ENCODE results near the gene FOXK1. TPM values are rescaled to one million over a fixed set of nuclear protein-coding genes. Genes with fewer than 3 reads are reported as not detected.

Gene FOXK1
- total RNA-seq, 2 donors from 2014 or later, result 34.3 to 62.4 TPM

DNA sequence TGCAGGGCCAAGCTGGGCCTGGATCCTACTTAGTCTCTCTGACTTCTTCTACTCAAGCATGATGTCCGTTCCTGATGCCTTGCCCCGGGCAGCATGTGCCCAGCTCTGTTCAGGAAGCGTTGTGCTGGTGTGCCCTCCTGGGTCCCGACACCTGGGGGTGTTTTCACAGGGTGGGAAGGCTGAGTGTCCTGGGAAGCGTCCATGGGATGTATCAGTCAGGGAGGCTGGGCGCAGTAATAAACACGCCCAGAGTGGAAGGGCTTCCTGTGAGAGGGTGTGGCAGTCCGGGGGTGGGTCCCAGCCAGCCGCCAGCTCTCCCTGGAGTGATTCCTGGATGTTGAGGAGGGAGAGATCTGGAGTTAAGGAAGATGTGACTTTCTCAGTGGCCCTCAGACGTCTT, 29.0 kb downstream of the FOXK1 start:
- DNase-seq (ENCODE audit: low spot score), result no peak
- peaks cover 16 to 48% of the 10 kb centered on the region in 2 donors for H3K4me1 ChIP-seq (ENCODE audit: control insufficient read depth in 1 of 2, low read depth in 2 of 2)
- TF ChIP-seq, protein P1, sequence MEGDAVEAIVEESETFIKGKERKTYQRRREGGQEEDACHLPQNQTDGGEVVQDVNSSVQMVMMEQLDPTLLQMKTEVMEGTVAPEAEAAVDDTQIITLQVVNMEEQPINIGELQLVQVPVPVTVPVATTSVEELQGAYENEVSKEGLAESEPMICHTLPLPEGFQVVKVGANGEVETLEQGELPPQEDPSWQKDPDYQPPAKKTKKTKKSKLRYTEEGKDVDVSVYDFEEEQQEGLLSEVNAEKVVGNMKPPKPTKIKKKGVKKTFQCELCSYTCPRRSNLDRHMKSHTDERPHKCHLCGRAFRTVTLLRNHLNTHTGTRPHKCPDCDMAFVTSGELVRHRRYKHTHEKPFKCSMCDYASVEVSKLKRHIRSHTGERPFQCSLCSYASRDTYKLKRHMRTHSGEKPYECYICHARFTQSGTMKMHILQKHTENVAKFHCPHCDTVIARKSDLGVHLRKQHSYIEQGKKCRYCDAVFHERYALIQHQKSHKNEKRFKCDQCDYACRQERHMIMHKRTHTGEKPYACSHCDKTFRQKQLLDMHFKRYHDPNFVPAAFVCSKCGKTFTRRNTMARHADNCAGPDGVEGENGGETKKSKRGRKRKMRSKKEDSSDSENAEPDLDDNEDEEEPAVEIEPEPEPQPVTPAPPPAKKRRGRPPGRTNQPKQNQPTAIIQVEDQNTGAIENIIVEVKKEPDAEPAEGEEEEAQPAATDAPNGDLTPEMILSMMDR (IDR thresholded peaks at IDR 0.05), result no peak

DNA sequence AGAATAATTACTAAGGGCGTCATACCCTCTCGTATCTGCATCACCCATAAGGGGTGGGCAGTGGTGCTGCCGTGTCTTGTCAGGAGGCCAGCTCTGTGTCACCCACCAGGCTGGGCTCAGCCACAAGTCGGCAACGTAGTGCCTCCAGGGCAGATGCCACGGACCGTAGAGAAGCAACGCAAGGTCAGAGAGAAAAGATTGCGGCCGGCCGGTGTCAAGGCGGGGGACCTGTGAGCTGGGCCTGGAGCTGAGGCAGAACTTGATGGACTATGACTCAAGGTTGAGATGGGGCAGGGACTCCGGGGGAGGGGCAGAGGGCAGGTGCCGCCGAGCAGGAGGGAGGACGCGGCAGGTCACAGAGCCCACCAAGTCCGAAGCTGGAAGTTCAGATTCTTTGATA, 29.5 kb downstream of the FOXK1 start:
- H3K9me3 ChIP-seq, result no peaks in the 10 kb centered on the region
- no peak for DNase-seq (ENCODE audit: low spot score)
- ATAC-seq (ENCODE audit: insufficient number of reproducible peaks, low FRiP score, low read depth), result no peak
- no peak overlapping the region for H3K4me3 ChIP-seq
- no peaks in the 10 kb centered on the region for H3K36me3 ChIP-seq
- no peaks in the 10 kb centered on the region for H3K27me3 ChIP-seq (replicated peaks; ENCODE audit: insufficient read depth)
- H3K4me1 ChIP-seq (ENCODE audit: control insufficient read depth in 1 of 2, low read depth in 2 of 2), result peaks cover 17 to 48% of the 10 kb centered on the region in 2 donors
- TF ChIP-seq, protein P1 (IDR thresholded peaks at IDR 0.05), result no peak
- no peak overlapping the region for H3K27ac ChIP-seq

More for the DNA sequence above, 29.0 kb downstream of the FOXK1 start:
- no peak for ATAC-seq (ENCODE audit: insufficient number of reproducible peaks, low FRiP score, low read depth)
- H3K9me3 ChIP-seq, result no peaks in the 10 kb centered on the region
- no peaks in the 10 kb centered on the region for H3K36me3 ChIP-seq
- no peaks in the 10 kb centered on the region for H3K27me3 ChIP-seq (replicated peaks; ENCODE audit: insufficient read depth)
- H3K27ac ChIP-seq, result no peak overlapping the region
- H3K4me3 ChIP-seq, result no peak overlapping the region

DNA sequence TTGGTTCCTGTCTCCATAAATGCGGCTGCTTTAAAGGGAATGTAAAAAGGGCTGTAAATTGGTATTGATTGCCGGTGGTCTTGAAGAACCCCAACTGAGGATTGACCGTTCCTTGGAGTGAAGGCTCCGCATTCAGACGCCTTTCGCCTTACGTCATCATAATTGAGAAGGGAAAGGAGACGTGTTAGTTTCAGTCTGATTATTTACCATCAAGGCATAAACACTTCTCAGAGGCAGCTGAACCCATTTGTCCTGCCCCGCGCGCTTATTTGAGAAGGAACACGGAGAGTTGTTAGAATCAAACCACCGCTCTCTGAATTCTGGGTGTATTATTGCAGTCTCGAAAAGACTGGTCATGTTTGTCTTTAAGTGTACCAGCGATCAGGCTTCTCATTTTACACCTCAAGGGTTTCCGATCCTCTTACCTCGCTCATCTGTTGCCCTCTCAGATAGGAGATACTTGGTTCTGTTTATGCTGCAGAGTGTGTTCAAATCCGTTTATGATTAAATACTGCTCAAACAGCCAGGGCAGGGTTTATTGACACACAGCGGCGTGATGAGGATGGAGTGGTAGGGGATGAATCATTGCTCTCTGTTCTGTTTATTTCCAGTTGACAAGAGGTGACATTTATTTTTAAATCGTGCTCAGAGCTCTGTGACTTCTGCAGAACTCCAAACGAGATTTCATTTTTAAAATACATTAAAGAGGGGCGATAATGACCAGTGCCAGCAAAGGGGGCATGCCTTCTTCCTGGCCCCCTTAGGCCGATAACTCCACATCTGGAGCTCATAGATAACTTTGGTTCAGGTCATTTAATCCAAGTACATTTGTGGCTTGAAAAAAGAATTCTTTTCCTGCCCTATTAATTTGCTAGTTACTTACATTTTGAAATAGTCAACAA, 30.4 kb downstream of the FOXK1 start:
- Histone ChIP-seq H3K4me3 (no peak overlapping the region), H3K9me3 (no peaks in the 10 kb centered on the region), H3K36me3 (no peaks in the 10 kb centered on the region), H3K27ac (no peak overlapping the region), H3K27me3 (replicated peaks; ENCODE audit: insufficient read depth) (no peaks in the 10 kb centered on the region), H3K4me1 (ENCODE audit: control insufficient read depth in 1 of 2, low read depth in 2 of 2) (peaks cover 17 to 43% of the 10 kb centered on the region in 2 donors)
- TF ChIP-seq, protein P1 (IDR thresholded peaks at IDR 0.05), result no peak
- DNase-seq (ENCODE audit: low spot score) (no peak), ATAC-seq (ENCODE audit: insufficient number of reproducible peaks, low FRiP score, low read depth) (no peak)

DNA sequence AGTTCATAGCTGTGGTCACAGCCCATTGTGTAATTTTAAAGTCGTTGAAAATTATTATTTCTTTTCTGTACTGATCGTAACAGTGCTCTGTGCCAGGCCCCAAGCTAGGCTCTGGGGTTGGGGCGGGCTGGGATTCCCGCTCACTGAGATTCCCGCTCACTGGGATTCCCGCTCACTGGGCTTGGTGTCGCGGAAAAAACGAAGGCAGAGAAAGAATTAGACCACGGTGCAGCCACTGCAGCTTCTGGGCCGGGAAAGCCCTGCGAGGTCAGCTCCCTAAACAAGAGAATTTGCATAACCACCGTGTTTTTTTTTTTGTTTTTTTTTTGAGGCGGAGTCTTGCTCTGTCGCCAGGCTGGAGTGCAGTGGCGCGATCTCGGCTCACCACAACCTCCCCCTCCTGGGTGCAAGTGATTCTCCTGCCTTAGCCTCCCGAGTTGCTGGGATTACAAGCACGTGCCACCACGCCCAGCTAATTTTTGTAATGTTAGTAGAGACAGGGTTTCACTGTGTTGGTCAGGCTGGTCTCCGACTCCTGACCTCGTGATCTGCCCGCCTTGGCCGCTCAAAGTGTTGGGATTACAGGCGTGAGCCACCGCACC, 31.2 kb downstream of the FOXK1 start:
- TF ChIP-seq, protein P1 (IDR thresholded peaks at IDR 0.05), result no peak
- Histone ChIP-seq H3K9me3 (no peaks in the 10 kb centered on the region), H3K27ac (no peak overlapping the region), H3K4me3 (no peak overlapping the region), H3K4me1 (ENCODE audit: control insufficient read depth in 1 of 2, low read depth in 2 of 2) (peaks cover 17 to 36% of the 10 kb centered on the region in 2 donors), H3K36me3 (no peaks in the 10 kb centered on the region), H3K27me3 (replicated peaks; ENCODE audit: insufficient read depth) (no peaks in the 10 kb centered on the region)
- DNase-seq (ENCODE audit: low spot score) (no peak), ATAC-seq (ENCODE audit: insufficient number of reproducible peaks, low FRiP score, low read depth) (no peak)

DNA sequence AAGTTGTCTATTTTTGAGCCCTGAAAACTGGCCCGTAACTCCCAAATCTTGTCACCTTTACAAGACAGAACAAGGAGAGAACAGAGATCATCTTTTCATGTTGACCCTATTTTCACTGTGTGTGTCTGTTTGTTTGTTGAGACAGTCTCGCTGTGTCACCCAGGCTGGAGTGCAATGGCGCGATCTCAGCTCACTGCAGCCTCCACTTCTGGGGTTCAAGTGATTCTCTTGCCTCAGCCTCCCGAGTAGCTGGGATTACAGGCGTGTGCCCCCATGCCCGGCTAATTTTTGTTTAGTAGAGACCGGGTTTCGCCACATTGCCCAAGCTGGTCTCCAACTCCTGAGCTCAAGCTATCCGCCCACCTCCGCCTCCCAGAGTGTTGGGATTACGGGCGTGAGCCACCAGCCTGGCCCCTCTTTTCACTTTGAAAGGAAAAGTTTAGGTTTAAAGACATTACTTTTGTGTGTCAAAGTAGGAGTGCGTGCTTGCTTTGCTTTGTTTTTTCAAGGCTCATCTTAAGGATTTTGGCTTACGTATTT, 32.1 kb downstream of the FOXK1 start:
- no peak for ATAC-seq (ENCODE audit: insufficient number of reproducible peaks, low FRiP score, low read depth)
- H3K4me1 ChIP-seq (ENCODE audit: control insufficient read depth in 1 of 2, low read depth in 2 of 2), result peaks cover 17 to 32% of the 10 kb centered on the region in 2 donors
- TF ChIP-seq, protein P1 (IDR thresholded peaks at IDR 0.05), result no peak
- no peak overlapping the region for H3K4me3 ChIP-seq
- no peaks in the 10 kb centered on the region for H3K9me3 ChIP-seq
- H3K36me3 ChIP-seq, result no peaks in the 10 kb centered on the region
- H3K27ac ChIP-seq, result no peak overlapping the region
- H3K27me3 ChIP-seq (replicated peaks; ENCODE audit: insufficient read depth), result no peaks in the 10 kb centered on the region
- DNase-seq (ENCODE audit: low spot score), result no peak
